NCI-H146 treated with DMSO at 0.1 percent for 48 hours (cell line): Measurements from ENCODE around the gene EPHA2.

Experiments
- DNase-seq: peaks from one replicate; lab custom pipeline; 2025; ENCODE audit not compliant: unreplicated experiment; lab: John Stamatoyannopoulos, UW

EPHA2 gene

DNA sequence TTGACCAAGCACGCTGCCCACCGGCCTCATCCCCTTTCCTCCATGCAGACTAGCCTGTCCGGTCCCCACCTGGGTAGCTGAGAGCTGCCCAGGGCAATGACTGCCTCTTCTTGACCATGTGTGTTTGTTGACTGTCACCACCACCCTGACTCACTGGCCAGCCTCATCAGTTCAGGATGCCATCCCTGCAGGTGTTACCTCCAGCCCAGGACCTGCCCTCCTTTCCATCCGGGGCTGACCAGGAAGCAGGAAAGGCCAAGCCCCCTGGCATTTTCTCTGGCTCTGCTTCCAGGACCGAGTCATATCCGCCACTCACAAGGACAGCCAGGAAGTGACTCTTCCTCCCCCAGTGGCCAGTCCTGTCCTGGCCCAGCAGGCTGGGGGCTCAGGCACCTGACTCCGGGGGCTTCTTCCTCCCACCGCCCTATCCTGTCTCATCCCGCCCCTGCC, 17.1 kb downstream of the EPHA2 start:
- no peak for DNase-seq

DNA sequence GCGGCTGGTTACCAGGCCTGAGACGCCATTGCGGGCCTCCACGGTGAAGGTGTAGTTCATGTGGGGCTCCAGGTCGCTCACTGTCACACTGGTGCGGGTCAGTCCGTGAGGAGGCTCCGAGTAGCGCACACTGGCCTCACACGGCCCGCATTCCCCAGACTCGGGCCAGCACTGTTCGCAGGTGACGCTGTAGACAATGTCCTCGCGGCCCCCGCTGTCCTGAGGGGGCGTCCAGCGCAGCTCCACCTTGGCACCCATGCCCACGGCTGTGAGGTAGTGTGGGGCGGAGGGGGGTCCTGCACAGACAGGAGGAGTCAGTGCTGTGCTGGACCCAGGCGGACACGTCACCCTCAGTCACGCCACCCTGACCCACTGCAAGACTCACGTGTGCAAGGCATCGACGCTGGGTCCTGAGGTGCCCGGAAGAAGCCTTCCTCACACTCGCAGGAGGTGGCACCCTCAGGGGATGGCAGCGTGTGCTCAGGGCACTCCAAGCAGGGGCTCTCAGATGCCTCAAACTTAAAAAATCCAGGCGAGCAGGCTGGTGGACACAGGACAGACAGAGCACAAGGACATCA, 17.9 kb downstream of the EPHA2 start:
- no peak for DNase-seq

DNA sequence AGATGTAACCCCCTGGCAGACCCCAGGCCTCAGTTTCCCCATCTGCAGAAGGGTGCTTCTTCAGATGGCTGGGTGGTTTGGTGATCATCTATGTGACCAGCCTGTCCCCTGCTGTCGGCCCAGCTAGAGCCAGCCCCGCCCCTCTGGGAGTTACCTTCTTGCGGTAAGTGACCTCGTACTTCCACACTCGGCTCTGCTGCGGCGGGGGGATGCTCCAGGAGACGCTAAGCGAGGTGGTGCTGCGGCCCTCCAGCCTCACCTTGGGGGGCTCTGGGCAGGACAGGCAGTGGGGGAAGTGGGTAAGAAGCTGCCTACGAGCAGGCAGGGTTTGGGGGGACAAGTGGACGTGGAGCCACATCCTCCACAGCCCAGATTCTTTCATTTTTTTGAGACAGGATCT, 20.4 kb downstream of the EPHA2 start:
- DNase-seq = no peak

DNA sequence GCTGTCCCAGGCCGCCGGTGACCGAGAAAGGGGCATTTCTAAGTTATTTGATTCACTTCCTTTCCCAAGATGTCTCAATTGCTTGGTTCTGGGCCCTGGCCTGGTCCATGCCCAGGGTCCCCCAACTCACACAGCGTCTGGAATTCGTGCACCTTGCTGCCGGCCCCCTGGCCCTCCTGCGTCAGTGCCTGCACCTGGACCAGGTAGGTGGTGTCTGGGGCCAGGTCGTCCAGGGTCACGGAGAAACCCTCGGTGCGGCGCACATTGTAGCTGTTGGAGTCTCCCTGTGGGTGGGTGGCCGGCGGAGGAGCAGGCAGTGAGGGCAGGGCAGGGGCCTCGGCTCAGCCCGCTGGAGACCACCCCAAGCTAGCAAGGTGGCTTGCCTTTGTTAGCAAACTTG, 21.0 kb downstream of the EPHA2 start:
- no peak for DNase-seq

DNA sequence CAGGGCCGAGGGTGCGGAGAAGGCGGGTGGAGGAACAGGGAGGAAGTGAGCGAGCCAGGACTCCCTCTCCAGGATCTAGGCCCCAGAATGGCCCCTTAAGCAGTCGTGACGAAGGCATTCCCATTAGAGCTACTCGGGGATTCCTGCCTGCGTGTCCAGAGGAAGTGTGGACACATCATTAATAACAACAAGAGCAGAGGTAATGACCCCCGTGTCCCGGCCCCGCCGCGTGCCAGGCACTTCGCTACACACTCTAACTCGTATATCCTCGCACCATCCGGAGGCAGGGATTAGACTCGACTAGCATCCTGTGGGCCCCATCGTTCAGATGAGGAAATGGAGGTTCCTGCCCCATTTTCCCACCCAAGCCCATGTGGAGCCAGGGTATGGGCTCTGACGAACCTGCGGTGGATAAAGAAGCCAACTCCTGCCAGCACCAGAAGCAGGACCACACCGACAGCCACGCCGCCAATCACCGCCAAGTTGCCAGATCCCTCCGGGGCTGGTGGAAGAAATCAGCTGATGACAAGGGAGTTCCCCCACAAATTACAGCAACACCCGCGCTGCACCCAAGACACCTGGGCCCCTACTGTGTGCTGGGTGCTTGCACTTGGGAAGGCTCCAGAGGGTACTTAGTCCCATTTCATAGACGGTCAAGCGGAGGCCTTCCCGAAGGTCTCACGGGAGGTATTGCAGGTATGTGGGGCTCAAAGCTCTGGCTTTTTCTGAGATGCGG, 21.6 kb downstream of the EPHA2 start:
- DNase-seq = no peak

- no peak for DNase-seq
Observed at GRCh38 chr1:16133007-16133961, 22.6 kb downstream of the EPHA2 start.

DNA sequence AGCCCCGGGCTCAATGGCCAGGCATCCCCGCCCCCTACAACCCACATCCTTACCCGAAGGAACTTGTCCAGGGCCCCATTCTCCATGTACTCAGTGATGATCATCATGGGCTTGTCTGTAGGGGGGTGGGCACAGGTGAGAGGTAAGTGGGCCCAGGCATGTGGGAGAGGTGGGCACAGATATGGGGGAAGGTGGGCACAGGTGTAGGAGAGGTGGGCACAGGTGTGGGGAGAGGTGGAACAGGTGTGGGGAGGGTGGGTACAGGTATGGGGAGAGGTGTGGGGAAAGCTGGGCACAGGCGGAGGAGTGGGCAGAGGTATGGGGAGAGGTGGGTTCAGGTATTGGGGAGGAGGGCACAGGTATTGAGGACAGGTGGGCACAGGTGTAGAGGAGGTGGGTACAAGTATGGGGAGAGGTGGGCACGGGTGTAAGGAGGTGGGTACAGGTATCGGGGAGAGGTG, 23.5 kb downstream of the EPHA2 start:
- no peak for DNase-seq

GRCh38 chr1:16131636-16132324, 24.1 kb downstream of the EPHA2 start:
- no peak for DNase-seq

DNA sequence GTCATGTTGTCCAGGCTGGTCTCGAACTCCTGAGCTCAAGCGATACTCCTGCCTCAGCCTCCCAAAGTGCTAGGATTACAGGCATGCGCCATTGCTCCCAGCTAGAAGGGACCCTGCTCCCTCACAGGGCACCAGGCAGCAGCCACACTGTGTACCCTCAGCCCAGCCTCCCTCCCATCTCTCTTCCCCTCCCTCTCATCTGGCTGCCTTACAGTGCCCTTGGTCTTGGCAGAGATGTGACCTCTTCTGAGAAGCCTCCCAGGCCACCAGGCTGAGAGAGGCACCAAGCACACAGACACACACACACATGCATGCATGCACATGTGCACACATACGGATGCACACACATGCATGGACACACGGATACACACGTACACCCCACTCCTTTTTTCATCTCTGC, 25.0 kb downstream of the EPHA2 start:
- DNase-seq = no peak

- DNase-seq = no peak
Observed at GRCh38 chr1:16129921-16130543, 25.8 kb downstream of the EPHA2 start.

GRCh38 chr1:16129316-16129715, 26.6 kb downstream of the EPHA2 start:
- DNase-seq = no peak

- no peak for DNase-seq
Observed at GRCh38 chr1:16128338-16128741, 27.5 kb downstream of the EPHA2 start.

DNA sequence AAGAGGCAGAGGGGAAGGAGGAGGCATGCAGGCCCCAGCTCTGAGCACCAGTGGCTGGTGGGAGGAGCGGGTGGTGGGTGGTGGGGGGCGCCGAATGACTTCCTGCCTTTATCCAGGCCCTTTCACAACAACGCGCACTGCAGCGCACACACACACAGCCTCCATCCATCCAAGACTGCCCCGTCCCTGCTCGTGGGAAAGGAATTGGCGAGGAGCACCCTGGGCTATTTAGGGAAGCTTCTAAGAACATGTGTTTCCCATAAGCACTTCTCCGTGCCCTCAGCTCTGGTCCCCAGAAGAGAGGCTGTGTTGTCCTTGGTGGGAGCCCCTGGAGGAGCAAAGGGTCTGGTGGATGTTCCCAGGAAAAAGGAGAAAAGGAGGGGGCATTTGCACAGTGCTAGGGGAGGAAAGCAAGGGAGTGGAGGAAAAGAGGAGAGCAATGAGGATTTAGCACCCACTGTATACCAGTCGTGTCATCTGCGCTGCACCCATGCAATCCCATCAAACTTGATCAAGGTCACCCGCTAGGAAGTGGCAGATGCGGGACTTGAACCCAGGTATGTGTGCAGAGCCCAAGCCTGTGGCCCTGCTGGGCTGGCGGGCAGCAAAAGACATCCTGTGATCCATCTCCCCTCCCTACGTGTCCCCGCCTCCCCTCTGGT, 28.1 kb downstream of the EPHA2 start:
- no peak for DNase-seq

DNA sequence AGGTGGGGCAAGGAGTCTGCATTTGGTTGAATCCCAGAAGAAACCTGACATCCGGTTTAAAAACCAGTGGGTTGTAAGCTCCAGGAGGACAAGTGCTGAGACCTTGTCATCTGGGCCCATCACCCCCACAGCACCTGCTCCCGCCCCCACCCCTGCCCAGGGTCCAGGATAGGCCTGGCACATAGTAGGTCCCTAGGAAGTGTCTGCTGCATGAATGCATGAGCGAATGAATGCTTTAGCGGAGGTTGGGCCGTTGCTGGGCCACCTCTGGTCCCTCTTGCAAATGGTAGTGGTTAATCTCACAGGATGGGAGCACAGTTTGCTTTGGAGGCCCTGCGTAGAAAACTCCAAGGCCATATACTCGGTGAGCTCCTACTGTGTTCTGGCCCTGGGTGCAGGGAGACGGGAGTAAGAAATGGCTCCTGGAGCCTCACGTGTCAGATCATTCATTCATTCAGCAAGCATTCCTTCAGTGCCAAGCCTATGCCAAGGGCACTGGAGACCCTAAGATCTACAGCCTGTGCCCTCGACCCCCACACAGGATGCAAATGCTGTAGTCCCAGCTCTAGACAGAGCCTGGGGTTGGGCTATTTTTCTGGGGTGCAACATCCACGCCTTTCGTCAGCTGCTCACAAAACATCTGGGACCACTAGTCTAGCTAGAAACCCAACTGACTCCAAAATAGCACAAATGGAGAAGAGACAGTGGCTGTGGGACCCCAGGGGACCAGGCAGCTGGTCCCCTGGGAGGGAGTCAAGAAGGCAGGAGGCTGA, 28.9 kb downstream of the EPHA2 start:
- DNase-seq = no peak

GRCh38 chr1:16126160-16126559, 29.7 kb downstream of the EPHA2 start:
- DNase-seq = no peak

DNA sequence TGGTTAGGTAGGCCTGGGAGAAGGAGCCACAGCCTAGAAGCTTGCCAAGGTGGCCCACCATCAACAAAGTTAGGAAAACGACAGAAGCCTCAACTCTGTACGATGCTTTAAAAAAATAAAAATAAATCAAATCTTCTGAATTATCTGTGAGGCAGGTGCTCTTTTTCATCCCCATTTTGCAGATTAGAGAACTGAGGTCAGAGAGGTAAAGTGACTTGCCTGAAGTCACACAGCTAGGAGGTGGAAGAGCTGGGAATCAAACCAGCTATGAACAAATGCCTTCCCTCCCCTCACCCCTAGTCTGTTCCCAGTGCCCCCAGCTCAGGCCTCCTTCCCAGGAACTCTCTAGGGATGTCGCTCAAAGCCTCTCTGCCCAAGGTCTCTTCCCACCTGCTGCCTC, 30.4 kb downstream of the EPHA2 start:
- no peak for DNase-seq

DNA sequence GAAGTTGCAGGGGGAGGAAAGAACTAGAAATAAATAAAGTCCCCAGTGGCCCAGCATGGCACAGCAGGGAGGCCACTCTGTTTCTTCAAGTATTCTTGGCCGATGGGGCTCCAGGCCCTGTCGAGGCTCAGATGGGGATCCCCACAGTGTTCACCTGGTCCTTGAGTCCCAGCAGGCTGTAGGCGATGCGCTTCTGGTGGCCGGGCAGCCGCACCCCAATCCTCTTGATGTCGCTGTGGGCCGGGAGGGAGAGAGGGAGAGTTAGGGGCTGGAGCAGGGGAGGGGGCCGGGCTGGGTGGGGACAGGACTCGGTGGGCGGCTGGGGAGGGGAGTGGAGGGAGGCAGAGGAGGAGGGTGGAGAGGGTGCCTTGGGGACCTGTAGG, 30.8 kb downstream of the EPHA2 start:
- DNase-seq = no peak

- no peak for DNase-seq
Observed at GRCh38 chr1:16124377-16125087, 31.3 kb downstream of the EPHA2 start.

DNA sequence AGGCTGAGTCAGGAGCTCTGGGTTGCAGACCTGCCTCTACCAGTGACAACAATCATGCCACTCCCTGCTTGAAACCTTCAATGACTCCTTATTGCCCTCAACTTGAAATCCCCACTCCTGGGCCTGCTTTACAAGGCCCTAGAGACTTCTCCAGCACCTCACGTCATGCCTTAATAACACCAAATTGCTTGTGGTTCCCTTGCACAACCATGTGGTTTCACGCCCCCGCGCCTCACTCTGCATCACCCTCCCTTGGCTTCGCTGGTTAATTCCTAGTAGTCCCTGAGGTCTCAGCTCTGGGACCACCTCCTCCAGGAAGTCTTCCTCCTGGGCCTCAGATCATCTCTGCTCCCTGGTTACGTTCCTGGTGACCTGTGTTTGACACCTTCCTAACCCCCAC, 33.0 kb downstream of the EPHA2 start:
- DNase-seq = no peak
